WTC11 (cell line): Measurements from ENCODE around the gene THRSP. TPM values are rescaled to one million over a fixed set of nuclear protein-coding genes. Genes with fewer than 3 reads are reported as not detected.
A peak's percentile ranks its signal among the peaks of the same experiment; 100 is the strongest.

ENCODE experiments used
- ATAC-seq: fragments of 200-7000 bp; cut with Tn5 transposase; 2 replicates; pipeline ENCODE4 v1.10.0; 2021; ENCODE audit warnings: mild to moderate bottlenecking, moderate library complexity
- CTCF ChIA-PET: fragments of 300-600 bp; sonication (Branson Sonifier 250); formaldehyde crosslinking; loops from one replicate; lab custom pipeline; 2021; ENCODE audit warnings: antibody characterized with exemption; lab: Charles Lee
- POLR2A ChIA-PET: fragments of 350-600 bp; sonication (Branson Sonifier 250); formaldehyde crosslinking; loops from one replicate; lab custom pipeline; 2021; ENCODE audit warnings: antibody characterized with exemption; lab: Charles Lee
- DNase-seq: peaks from one replicate; pipeline ENCODE4 v3.0.0; 2021; ENCODE audit warnings: low spot score
- H3K27ac Mint-ChIP-seq: 2 replicates; pipeline ENCODE4 v1.8.0; 2021; ENCODE audit warnings: mixed read lengths
- H3K27me3 Mint-ChIP-seq: 2 replicates; pipeline ENCODE4 v1.8.0; 2021; ENCODE audit warnings: low read depth, mild to moderate bottlenecking, moderate library complexity, mixed read lengths
- H3K36me3 Mint-ChIP-seq: 2 replicates; pipeline ENCODE4 v1.8.0; 2021; ENCODE audit warnings: mixed read lengths
- H3K4me1 Mint-ChIP-seq: 2 replicates; pipeline ENCODE4 v1.8.0; 2022; ENCODE audit warnings: mixed read lengths
- H3K4me3 Mint-ChIP-seq: 2 replicates; pipeline ENCODE4 v1.8.0; 2021; ENCODE audit warnings: mild to moderate bottlenecking, moderate library complexity, mixed read lengths
- H3K9me3 Mint-ChIP-seq: 2 replicates; pipeline ENCODE4 v1.8.0; 2021; ENCODE audit warnings: mixed read lengths
- ATF1 ChIP-seq: sonication (generic); formaldehyde crosslinking; IDR thresholded peaks from 2 replicates; pipeline ENCODE4 v1.8.1; 2023; ENCODE audit warnings: mild to moderate bottlenecking, moderate library complexity, missing genetic modification reagents
- ATF2 ChIP-seq: sonication (generic); formaldehyde crosslinking; IDR thresholded peaks from 2 replicates; pipeline ENCODE4 v1.8.1; 2022; ENCODE audit warnings: low read depth, missing genetic modification reagents, borderline replicate concordance
- CREB1 ChIP-seq: sonication (generic); formaldehyde crosslinking; IDR thresholded peaks from 2 replicates; pipeline ENCODE4 v1.8.0; 2023; ENCODE audit warnings: mild to moderate bottlenecking, missing genetic modification reagents
- E2F1 ChIP-seq: sonication (generic); formaldehyde crosslinking; IDR thresholded peaks from 2 replicates; pipeline ENCODE4 v1.8.0; 2022; ENCODE audit warnings: mild to moderate bottlenecking, missing genetic modification reagents
- ELF4 ChIP-seq: sonication (generic); formaldehyde crosslinking; IDR thresholded peaks from 2 replicates; pipeline ENCODE4 v1.8.1; 2022; ENCODE audit warnings: low read depth, mild to moderate bottlenecking, moderate library complexity, missing genetic modification reagents
- ESRRA ChIP-seq: sonication (generic); formaldehyde crosslinking; IDR thresholded peaks from 2 replicates; pipeline ENCODE4 v1.8.1; 2022; ENCODE audit warnings: mild to moderate bottlenecking, missing genetic modification reagents, borderline replicate concordance
- FOXJ3 ChIP-seq: sonication (generic); formaldehyde crosslinking; IDR thresholded peaks from 2 replicates; pipeline ENCODE4 v1.9.0; 2021; ENCODE audit warnings: missing genetic modification reagents, mild to moderate bottlenecking, borderline replicate concordance
- FOXP1 ChIP-seq: sonication (generic); formaldehyde crosslinking; IDR thresholded peaks from 2 replicates; pipeline ENCODE4 v1.8.0; 2022; ENCODE audit warnings: missing genetic modification reagents, mild to moderate bottlenecking, moderate library complexity, borderline replicate concordance
- GTF2I ChIP-seq: fragments of 250-450 bp; sonication (Bioruptor Pico); conservative IDR thresholded peaks from 2 replicates; pipeline ENCODE4 v1.4.0; 2021; ENCODE audit warnings: mild to moderate bottlenecking
- IRF2 ChIP-seq: sonication (generic); formaldehyde crosslinking; IDR thresholded peaks from 2 replicates; pipeline ENCODE4 v1.8.0; 2022; ENCODE audit warnings: low read depth, missing genetic modification reagents, borderline replicate concordance
- NFE2L1 ChIP-seq: sonication (generic); formaldehyde crosslinking; IDR thresholded peaks from 2 replicates; pipeline ENCODE4 v1.8.1; 2023; ENCODE audit warnings: missing genetic modification reagents
- OVOL2 ChIP-seq: fragments of 250-450 bp; sonication (Bioruptor Pico); IDR thresholded peaks from 2 replicates; pipeline ENCODE4 v1.9.0; 2021; ENCODE audit warnings: mild to moderate bottlenecking, borderline replicate concordance
- ZNF121 ChIP-seq: sonication (generic); formaldehyde crosslinking; IDR thresholded peaks from 2 replicates; pipeline ENCODE4 v1.8.0; 2023; ENCODE audit warnings: missing genetic modification reagents
- ZNF138 ChIP-seq: sonication (generic); formaldehyde crosslinking; conservative IDR thresholded peaks from 2 replicates; pipeline ENCODE4 v1.8.1; 2022; ENCODE audit warnings: mild to moderate bottlenecking, moderate library complexity, missing genetic modification reagents
- ZNF317 ChIP-seq: sonication (generic); formaldehyde crosslinking; IDR thresholded peaks from 2 replicates; pipeline ENCODE4 v1.8.1; 2023; ENCODE audit warnings: low read depth, mild to moderate bottlenecking, moderate library complexity, missing genetic modification reagents, borderline replicate concordance
- ZNF416 ChIP-seq: fragments of 250-450 bp; sonication (Bioruptor Pico); IDR thresholded peaks from 2 replicates; pipeline ENCODE4 v1.9.0; 2021; ENCODE audit warnings: mild to moderate bottlenecking, inconsistent platforms
- ZNF423 ChIP-seq: fragments of 250-450 bp; sonication (Bioruptor Pico); IDR thresholded peaks from 2 replicates; pipeline ENCODE4 v2.1.2; 2022; ENCODE audit warnings: mild to moderate bottlenecking, moderate library complexity
- ZNF671 ChIP-seq: fragments of 250-450 bp; sonication (Bioruptor Pico); IDR thresholded peaks from 2 replicates; pipeline ENCODE4 v1.8.0; 2021; ENCODE audit warnings: mild to moderate bottlenecking
- total RNA-seq: library from RNA; stranded (reverse); gene quantifications from 3 replicates; pipeline ENCODE4 v1.2.3, GENCODE V29; 2021
- TF ChIP-seq, protein P1 (sequence below): fragments of 250-450 bp; sonication (Bioruptor Pico); IDR thresholded peaks from 2 replicates; pipeline ENCODE4 v2.1.2; 2022; ENCODE audit warnings: mild to moderate bottlenecking, moderate library complexity
- TF ChIP-seq, protein P2 (sequence below): sonication (generic); formaldehyde crosslinking; IDR thresholded peaks from 2 replicates; pipeline ENCODE4 v1.8.0; 2023; ENCODE audit warnings: mild to moderate bottlenecking, missing genetic modification reagents
- TF ChIP-seq, protein P3 (sequence below): sonication (generic); formaldehyde crosslinking; IDR thresholded peaks from 2 replicates; pipeline ENCODE4 v1.8.1; 2022; ENCODE audit warnings: mild to moderate bottlenecking, missing genetic modification reagents, moderate library complexity, borderline replicate concordance
- TF ChIP-seq, protein P4 (sequence below): fragments of 250-450 bp; sonication (Bioruptor Pico); IDR thresholded peaks from 2 replicates; pipeline ENCODE4 v1.9.0; 2021; ENCODE audit warnings: moderate library complexity, mild to moderate bottlenecking, inconsistent platforms, borderline replicate concordance

The THRSP gene
- total RNA-seq, 1 experiment from 2014 or later = not detected

DNA sequence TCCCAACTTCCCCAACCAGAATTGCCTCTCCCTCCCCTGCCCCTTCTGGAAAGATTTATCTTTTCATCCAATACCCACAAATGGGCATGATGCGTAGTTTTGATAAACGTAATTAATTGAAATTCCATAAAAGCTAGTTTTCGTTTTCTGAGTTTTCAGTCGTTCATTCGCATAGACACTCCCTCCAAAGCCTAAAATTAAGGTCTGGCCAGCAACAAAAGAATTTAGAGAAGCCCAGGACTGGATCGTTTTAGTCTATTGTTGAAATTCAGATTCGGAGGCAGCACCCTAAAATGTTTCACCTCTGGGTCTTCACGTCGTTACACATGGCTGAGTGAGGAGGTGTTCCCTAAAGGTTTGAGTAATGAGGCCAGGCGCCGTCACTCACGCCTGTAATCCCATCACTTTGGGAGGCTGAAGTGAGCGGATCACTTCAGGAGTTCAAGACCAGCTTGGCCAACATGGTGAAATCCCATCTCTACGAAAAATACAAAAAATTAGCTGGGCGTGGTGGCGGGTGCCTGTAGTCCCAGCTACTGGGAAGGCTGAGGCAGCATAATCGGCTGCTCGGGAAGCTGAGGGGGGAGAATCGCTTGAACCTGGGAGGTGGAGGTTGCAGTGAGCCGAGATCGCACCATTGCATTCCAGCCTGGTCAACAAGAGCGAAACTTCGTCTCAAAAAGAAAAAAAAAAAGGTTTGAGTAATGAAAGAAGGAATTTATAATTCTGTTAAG is 16.6 kb downstream of the THRSP start:
- no peaks in the 10 kb centered on the region; the same call in 1 of the 2 replicates for H3K36me3 Mint-ChIP-seq
- peaks cover 8% of the 10 kb centered on the region for H3K27me3 Mint-ChIP-seq
- ChIA-PET POLR2A (no interaction called here), CTCF (interaction anchor here (0.8 to 2.1 kb wide), 2 partner anchors 34 to 484 kb away, joined by 4 to 7 read pairs; no protein-coding TSS in a partner anchor)
- H3K27ac Mint-ChIP-seq = peak overlapping the region; percentile 92
- no peaks in the 10 kb centered on the region for H3K9me3 Mint-ChIP-seq
- H3K4me3 Mint-ChIP-seq = peak overlapping the region; percentile 91
- no peak for TF ChIP-seq E2F1
- TF ChIP-seq, protein P1, sequence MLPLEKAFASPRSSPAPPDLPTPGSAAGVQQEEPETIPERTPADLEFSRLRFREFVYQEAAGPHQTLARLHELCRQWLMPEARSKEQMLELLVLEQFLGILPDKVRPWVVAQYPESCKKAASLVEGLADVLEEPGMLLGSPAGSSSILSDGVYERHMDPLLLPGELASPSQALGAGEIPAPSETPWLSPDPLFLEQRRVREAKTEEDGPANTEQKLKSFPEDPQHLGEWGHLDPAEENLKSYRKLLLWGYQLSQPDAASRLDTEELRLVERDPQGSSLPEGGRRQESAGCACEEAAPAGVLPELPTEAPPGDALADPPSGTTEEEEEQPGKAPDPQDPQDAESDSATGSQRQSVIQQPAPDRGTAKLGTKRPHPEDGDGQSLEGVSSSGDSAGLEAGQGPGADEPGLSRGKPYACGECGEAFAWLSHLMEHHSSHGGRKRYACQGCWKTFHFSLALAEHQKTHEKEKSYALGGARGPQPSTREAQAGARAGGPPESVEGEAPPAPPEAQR (CRISPR knock-in tag) = no peak
- no peak for TF ChIP-seq ATF1
- TF ChIP-seq ZNF671 (CRISPR knock-in tag) = no peak
- TF ChIP-seq ZNF317 (CRISPR knock-in tag) = no peak
- no peak for TF ChIP-seq NFE2L1 (CRISPR knock-in tag)
- TF ChIP-seq ZNF138 (CRISPR knock-in tag) = no peak
- TF ChIP-seq ZNF423 (CRISPR knock-in tag) = no peak
- no peak for TF ChIP-seq ELF4 (CRISPR knock-in tag)
- no peak for TF ChIP-seq FOXP1 (CRISPR knock-in tag)
- TF ChIP-seq IRF2 = no peak
- TF ChIP-seq FOXJ3 = no peak
- DNase-seq (no peak), ATAC-seq (no peak)
- H3K4me1 Mint-ChIP-seq = peaks cover 17% of the 10 kb centered on the region

GRCh38 chr11:78080818-78081495 is 17.3 kb downstream of the THRSP start:
- ATAC-seq (no peak), DNase-seq (no peak)
- Mint-ChIP-seq H3K27me3 (peaks cover 8% of the 10 kb centered on the region), H3K4me3 (peak overlapping the region; percentile 25; the same call in 1 of the 2 replicates), H3K9me3 (no peaks in the 10 kb centered on the region), H3K27ac (no peak overlapping the region; the same call in 1 of the 2 replicates), H3K36me3 (no peaks in the 10 kb centered on the region; the same call in 1 of the 2 replicates), H3K4me1 (peaks cover 17% of the 10 kb centered on the region)
- ChIA-PET CTCF (no interaction called here), POLR2A (no interaction called here)
- TF ChIP-seq CREB1 (CRISPR knock-in tag) = no peak
- TF ChIP-seq ZNF317 (CRISPR knock-in tag) = no peak
- TF ChIP-seq ZNF121 (CRISPR knock-in tag) = no peak
- no peak for TF ChIP-seq ATF2

DNA sequence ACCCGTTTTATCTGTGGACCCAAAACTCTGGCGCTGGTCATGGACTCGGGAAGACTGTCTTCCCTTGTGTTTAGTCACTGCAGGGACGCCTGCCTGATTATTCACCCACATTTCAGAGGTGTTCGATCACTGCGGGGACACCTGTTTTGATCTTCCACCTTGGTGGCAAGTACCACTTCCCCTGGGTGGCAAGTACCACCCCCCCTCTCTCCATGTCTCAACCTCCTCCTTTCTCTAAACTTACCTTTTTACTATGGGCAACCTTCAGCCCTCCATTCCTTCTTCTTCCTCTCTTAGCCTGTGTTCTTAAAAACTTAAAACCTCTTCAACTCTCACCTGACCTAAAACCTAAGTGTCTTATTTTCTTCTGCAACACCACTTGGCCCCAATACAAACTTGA is 17.9 kb downstream of the THRSP start:
- no peak overlapping the region for H3K27ac Mint-ChIP-seq
- H3K4me1 Mint-ChIP-seq = peaks cover 17% of the 10 kb centered on the region
- H3K4me3 Mint-ChIP-seq = no peak overlapping the region
- H3K27me3 Mint-ChIP-seq = peaks cover 8% of the 10 kb centered on the region
- TF ChIP-seq OVOL2 (no peak), GTF2I (CRISPR knock-in tag) (no peak), IRF2 (no peak), ZNF416 (no peak), ZNF671 (CRISPR knock-in tag) (no peak), ESRRA (CRISPR knock-in tag) (no peak)
- TF ChIP-seq, protein P2, sequence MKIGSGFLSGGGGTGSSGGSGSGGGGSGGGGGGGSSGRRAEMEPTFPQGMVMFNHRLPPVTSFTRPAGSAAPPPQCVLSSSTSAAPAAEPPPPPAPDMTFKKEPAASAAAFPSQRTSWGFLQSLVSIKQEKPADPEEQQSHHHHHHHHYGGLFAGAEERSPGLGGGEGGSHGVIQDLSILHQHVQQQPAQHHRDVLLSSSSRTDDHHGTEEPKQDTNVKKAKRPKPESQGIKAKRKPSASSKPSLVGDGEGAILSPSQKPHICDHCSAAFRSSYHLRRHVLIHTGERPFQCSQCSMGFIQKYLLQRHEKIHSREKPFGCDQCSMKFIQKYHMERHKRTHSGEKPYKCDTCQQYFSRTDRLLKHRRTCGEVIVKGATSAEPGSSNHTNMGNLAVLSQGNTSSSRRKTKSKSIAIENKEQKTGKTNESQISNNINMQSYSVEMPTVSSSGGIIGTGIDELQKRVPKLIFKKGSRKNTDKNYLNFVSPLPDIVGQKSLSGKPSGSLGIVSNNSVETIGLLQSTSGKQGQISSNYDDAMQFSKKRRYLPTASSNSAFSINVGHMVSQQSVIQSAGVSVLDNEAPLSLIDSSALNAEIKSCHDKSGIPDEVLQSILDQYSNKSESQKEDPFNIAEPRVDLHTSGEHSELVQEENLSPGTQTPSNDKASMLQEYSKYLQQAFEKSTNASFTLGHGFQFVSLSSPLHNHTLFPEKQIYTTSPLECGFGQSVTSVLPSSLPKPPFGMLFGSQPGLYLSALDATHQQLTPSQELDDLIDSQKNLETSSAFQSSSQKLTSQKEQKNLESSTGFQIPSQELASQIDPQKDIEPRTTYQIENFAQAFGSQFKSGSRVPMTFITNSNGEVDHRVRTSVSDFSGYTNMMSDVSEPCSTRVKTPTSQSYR (CRISPR knock-in tag) = no peak
- TF ChIP-seq, protein P3, sequence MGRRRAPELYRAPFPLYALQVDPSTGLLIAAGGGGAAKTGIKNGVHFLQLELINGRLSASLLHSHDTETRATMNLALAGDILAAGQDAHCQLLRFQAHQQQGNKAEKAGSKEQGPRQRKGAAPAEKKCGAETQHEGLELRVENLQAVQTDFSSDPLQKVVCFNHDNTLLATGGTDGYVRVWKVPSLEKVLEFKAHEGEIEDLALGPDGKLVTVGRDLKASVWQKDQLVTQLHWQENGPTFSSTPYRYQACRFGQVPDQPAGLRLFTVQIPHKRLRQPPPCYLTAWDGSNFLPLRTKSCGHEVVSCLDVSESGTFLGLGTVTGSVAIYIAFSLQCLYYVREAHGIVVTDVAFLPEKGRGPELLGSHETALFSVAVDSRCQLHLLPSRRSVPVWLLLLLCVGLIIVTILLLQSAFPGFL = no peak
- TF ChIP-seq, protein P4, sequence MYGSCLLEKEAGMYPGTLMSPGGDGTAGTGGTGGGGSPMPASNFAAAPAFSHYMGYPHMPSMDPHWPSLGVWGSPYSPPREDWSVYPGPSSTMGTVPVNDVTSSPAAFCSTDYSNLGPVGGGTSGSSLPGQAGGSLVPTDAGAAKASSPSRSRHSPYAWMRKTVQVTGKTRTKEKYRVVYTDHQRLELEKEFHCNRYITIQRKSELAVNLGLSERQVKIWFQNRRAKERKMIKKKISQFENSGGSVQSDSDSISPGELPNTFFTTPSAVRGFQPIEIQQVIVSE (CRISPR knock-in tag) = no peak
- TF ChIP-seq, all 79 proteins: peak for 0
- ChIA-PET POLR2A (no interaction called here), CTCF (no interaction called here)
- ATAC-seq (no peak), DNase-seq (no peak)
- Mint-ChIP-seq H3K9me3 (no peaks in the 10 kb centered on the region), H3K36me3 (no peaks in the 10 kb centered on the region; the same call in 1 of the 2 replicates)
